Heart left ventricle (tissue), 16 donors: ENCODE data around the gene PPP1R9A. TPM values are rescaled to one million over a fixed set of nuclear protein-coding genes. Genes with fewer than 3 reads are reported as not detected.

ENCODE experiments used
- ATAC-seq, 4 donors: fragments of 200-7000 bp; cut with Tn5 transposase; one replicate each; pipeline ENCODE4 v1.9.1; 2020 to 2022; ENCODE audit warnings: moderate library complexity in 4 of 4, mild to moderate bottlenecking in 3 of 4, moderate number of reproducible peaks in 1 of 4
- DNase-seq, 5 donors: peaks; one replicate each; pipeline ENCODE4 v3.0.0-alpha.2; 2020
- H3K27ac ChIP-seq, 12 donors: fragments of 200-600 bp; sonication (generic) in 4 of 12; one replicate each; pipeline versions ENCODE4 v1.5.0 to v1.8.0; 2016 to 2022; ENCODE audit warnings: mild to moderate bottlenecking in 2 of 12
- H3K27me3 ChIP-seq, 9 donors: fragments of 200-600 bp; sonication (generic) in 2 of 9; one replicate each; pipeline versions ENCODE4 v1.5.1 to v1.8.0; 2016 to 2022; ENCODE audit warnings: mild to moderate bottlenecking in 3 of 9
- H3K36me3 ChIP-seq, 9 donors: fragments of 200-600 bp; sonication (generic) in 2 of 9; one replicate each; pipeline versions ENCODE4 v1.5.0 to v1.8.0; 2018 to 2022; ENCODE audit warnings: mild to moderate bottlenecking in 2 of 9
- H3K4me1 ChIP-seq, 12 donors: fragments of 200-600 bp; sonication (generic) in 4 of 12; one replicate each; pipeline versions ENCODE4 v1.5.0 to v1.8.0; 2016 to 2022; ENCODE audit warnings: mild to moderate bottlenecking in 3 of 12
- H3K4me3 ChIP-seq, 12 donors: fragments of 200-600 bp; sonication (generic) in 4 of 12; one replicate each; pipeline versions ENCODE4 v1.5.0 to v1.8.0; 2017 to 2022; ENCODE audit warnings: mild to moderate bottlenecking in 9 of 12, moderate library complexity in 4 of 12
- H3K9me3 ChIP-seq, 12 donors: fragments of 200-600 bp; sonication (generic) in 4 of 12; one replicate each; pipeline versions ENCODE4 v1.5.0 to v1.8.0; 2016 to 2022; ENCODE audit warnings: mild to moderate bottlenecking in 1 of 12
- CTCF ChIP-seq, 12 donors: fragments of 200-600 bp; sonication (generic) in 4 of 12; IDR thresholded peaks; one replicate each; pipeline versions ENCODE4 v1.5.0 to v1.8.0; 2018 to 2022; ENCODE audit warnings: antibody characterized with exemption in 12 of 12, mild to moderate bottlenecking in 5 of 12
- POLR2A ChIP-seq, 2 donors: fragments of 450-650 bp; IDR thresholded peaks; one replicate each; pipeline ENCODE4 v1.6.1; 2017; ENCODE audit warnings: antibody characterized with exemption in 2 of 2, mild to moderate bottlenecking in 2 of 2, moderate library complexity in 2 of 2
- WGBS, 4 donors: extraction: QIAGEN DNeasy Blood & Tissue Kit in 2 of 4; methylation state at CpG; one replicate each; pipeline versions ENCODE4 v1.1.5 to v1.1.7; 2013 to 2018; 5-methylcytosine and 5-hydroxymethylcytosine counted together
- intact Hi-C, 10 donors: fragments of 100-400 bp; cut with DNase I; formaldehyde crosslinking; loops; one replicate each; pipeline versions ENCODE4 v1.11.1 to v1.14.2; 2022
- polyA plus RNA-seq, 2 donors: library from polyadenylated mRNA; stranded (reverse); fragments of 200-250 nt; gene quantifications; one replicate each; pipeline ENCODE4 v1.2.3, GENCODE V29; 2013
- total RNA-seq, 9 donors: library from RNA; depleted of rRNA in 2 of 9; stranded (reverse); fragments of >200 nt in 2 of 9; fragmentation: NEBNext Ultra II Directional in 3 of 9; extraction: Animal tissue kit (Norgen Biotek cat#: 25700) in 3 of 9; gene quantifications; one replicate each; pipeline versions ENCODE4 v1.1.0 to v1.2.4, GENCODE V29; 2016 to 2023
- donor health status: ischemic (EF 13 %, LVEDD 7.1; RV severe dilation, severe dysfunction).
- donor health status: healthy with polysubstance abuse.
- donor health status: DM: no; HTN: yes; CAD: no.
- donor health status: DM: no; HTN: no; CAD: no.
- donor health status: ischemic (EF 25% LVEDD 6.9; RV normal size, moderate dysfunction).
- donor health status: ischemic (EF 25% LVEDD 5.7; RV mildly dilated, moderate dysfunction).
- donor health status: healthy.
- donor health status: DM: yes; HTN: yes; CAD: no.
- donor health status: ischemic (EF 35%, LVEDD 5.7; RV mildly dilated, moderate dysfunction).
- donor health status: nonischemic (EF 11% LVEDD 7.7; RV severe dilation, severe dysfunction).
- donor health status: DM: yes; HTN: yes; CAD: no.
- donor health status: PGD.
- donor health status: ischemic (EF 29% LVEDD 5.4; RV normal size, mild dysfunction).
- donor health status: nonischemic (EF 23%, LVEDD 6.1; RV moderate dilation, normal function).

PPP1R9A gene
- total and polyA plus RNA-seq, 11 donors: 3.6 to 42.8 (median 30.0) TPM

DNA sequence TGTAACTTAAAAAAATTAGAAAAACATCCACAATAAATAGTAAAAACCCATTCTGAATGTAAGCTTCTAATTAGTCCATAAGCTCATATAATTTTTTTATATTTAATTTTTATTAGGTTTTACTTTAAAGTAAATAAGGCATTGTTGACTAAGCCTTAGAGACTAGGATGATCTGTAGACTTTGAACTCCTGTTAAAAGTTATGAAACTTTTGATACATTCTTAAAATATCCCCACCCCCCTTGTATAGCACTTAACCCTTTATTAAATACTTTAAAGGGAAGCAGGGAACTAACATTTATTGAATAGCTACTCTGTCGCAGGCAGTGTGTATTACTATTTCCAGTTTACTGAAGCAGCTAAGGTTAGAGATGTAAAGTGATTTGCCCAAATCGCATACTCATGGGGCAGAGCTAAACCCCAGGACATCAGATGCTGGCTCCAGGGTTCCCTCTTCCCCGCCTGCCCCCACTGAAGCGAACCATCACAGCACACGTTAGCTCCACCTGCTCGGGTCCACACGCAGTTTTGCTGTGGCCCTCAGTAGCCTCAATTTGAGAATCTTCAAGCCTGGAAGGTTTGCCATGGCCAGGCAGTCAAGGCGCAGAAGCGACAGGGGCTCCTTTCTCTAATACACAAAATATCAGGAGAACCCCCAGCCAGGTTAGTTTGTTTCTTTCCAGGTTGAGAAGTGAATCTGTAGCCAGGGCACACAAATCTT is 416.2 kb downstream of the PPP1R9A start:
- H3K4me3 ChIP-seq: no peak overlapping the region
- WGBS, 4 donors: 74 to 86% (median 79%) methylated on average over 9 of the region's 9 CpGs
- no peak for ATAC-seq
- no peaks in the 10 kb centered on the region for H3K9me3 ChIP-seq
- intact Hi-C loops: no loop called here
- no peaks in the 10 kb centered on the region for H3K4me1 ChIP-seq
- TF ChIP-seq POLR2A (IDR thresholded peaks at IDR 0.05): no peak
- TF ChIP-seq CTCF (IDR thresholded peaks at IDR 0.05): no peak
- H3K36me3 ChIP-seq: no peaks in the 10 kb centered on the region
- peaks cover 0 to 29% (median 5%) of the 10 kb centered on the region in 9 donors for H3K27me3 ChIP-seq
- H3K27ac ChIP-seq: no peak overlapping the region
- no peak for DNase-seq

DNA sequence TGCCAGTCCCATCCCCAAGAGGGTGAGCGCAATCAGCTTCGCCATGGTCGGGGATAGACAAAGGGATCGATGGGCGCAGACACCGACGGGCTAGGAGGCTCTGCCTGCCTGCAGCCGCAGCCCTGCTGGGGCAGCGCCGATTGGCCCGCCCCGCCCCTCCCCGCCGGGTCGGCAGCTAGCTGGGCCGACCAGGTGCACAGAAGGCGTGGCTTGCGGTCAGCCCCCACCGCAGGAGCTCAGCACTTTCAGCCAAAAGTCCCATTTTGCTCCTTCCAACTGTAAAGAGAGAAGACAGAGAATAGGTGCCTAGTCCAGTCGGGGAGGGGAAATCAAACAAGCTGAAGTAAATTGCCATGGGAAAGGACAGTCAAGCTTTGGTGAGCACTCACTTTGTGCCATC is 417.0 kb downstream of the PPP1R9A start, which contains the start of gene PON1:
TSS of gene PON1 (minus strand) at position 102 of the 400 bp plus-strand sequence. CDS start at position 45, 57 bp downstream.
- TF ChIP-seq CTCF (IDR thresholded peaks at IDR 0.05) (no peak), POLR2A (IDR thresholded peaks at IDR 0.05) (no peak)
- DNase-seq (peak in 1 of 5 donors; percentile 55), ATAC-seq (no peak)
- Histone ChIP-seq H3K9me3 (no peaks in the 10 kb centered on the region), H3K27ac (no peak within 1 kb of the TSS), H3K36me3 (no peaks in the 10 kb centered on the region), H3K27me3 (peaks cover 0 to 29% (median 5%) of the 10 kb centered on the region in 9 donors), H3K4me1 (no peaks in the 10 kb centered on the region), H3K4me3 (no peak within 1 kb of the TSS)
- intact Hi-C loops: no loop called here
- 16 to 30% (median 18%) methylated on average over 8 to 20 of the region's 20 CpGs for WGBS, 4 donors

- H3K27ac ChIP-seq: no peak overlapping the region
- H3K4me3 ChIP-seq: no peak overlapping the region
- no peaks in the 10 kb centered on the region for H3K9me3 ChIP-seq
- WGBS, 4 donors: 68 to 76% (median 73%) methylated on average over 3 of the region's 3 CpGs
- DNase-seq (no peak), ATAC-seq (no peak)
- no peaks in the 10 kb centered on the region for H3K36me3 ChIP-seq
- peaks cover 0 to 29% (median 5%) of the 10 kb centered on the region in 9 donors for H3K27me3 ChIP-seq
- intact Hi-C loops: no loop called here
- H3K4me1 ChIP-seq: peaks cover 0 to 5% (median 0%) of the 10 kb centered on the region in 12 donors
- TF ChIP-seq POLR2A (IDR thresholded peaks at IDR 0.05) (no peak), CTCF (IDR thresholded peaks at IDR 0.05) (no peak)
Measured at GRCh38 chr7:95327356-95327755, 420.0 kb downstream of the PPP1R9A start.

- H3K36me3 ChIP-seq: no peaks in the 10 kb centered on the region
- H3K27ac ChIP-seq: no peak overlapping the region
- peaks cover 0 to 8% (median 0%) of the 10 kb centered on the region in 9 donors for H3K27me3 ChIP-seq
- H3K4me1 ChIP-seq: peaks cover 0 to 5% (median 0%) of the 10 kb centered on the region in 12 donors
- 33 to 49% (median 43%) methylated on average over 4 of the region's 4 CpGs for WGBS, 4 donors
- H3K9me3 ChIP-seq: peaks cover 0 to 4% (median 0%) of the 10 kb centered on the region in 12 donors
- DNase-seq (no peak), ATAC-seq (no peak)
- no peak for TF ChIP-seq POLR2A (IDR thresholded peaks at IDR 0.05)
- TF ChIP-seq CTCF (IDR thresholded peaks at IDR 0.05): no peak
- intact Hi-C loops: no loop called here
- peak overlapping the region in 9 of 12 donors; percentile 26 to 52 (median 38) for H3K4me3 ChIP-seq
Measured at GRCh38 chr7:95330204-95330960, 423.0 kb downstream of the PPP1R9A start.
